GM23248 (cell line): ENCODE results near the gene GFAP. TPM values are rescaled to one million over a fixed set of nuclear protein-coding genes. Genes with fewer than 3 reads are reported as not detected.

Experiments used
- DNase-seq: peaks from one replicate; pipeline ENCODE4 v3.0.0-alpha.2; 2015
- H2AFZ ChIP-seq: fragments of 200-600 bp; sonication (generic); 2 replicates; pipeline ENCODE4 v1.6.1; 2016; ENCODE audit warnings: antibody characterized with exemption
- H3F3A ChIP-seq: fragments of 200-600 bp; sonication (generic); 2 replicates; pipeline ENCODE4 v1.6.1; 2016; ENCODE audit warnings: mild to moderate bottlenecking, antibody characterized with exemption, mixed run types; ENCODE audit not compliant: insufficient read depth
- H3K27ac ChIP-seq: fragments of 200-600 bp; sonication (generic); 2 replicates; pipeline ENCODE4 v1.5.1; 2016; ENCODE audit warnings: mild to moderate bottlenecking
- H3K27me3 ChIP-seq: fragments of 200-600 bp; sonication (generic); replicated peaks from 2 replicates; pipeline ENCODE4 v1.6.1; 2016; ENCODE audit warnings: mild to moderate bottlenecking; ENCODE audit not compliant: insufficient read depth
- H3K36me3 ChIP-seq: fragments of 200-600 bp; sonication (generic); 2 replicates; pipeline ENCODE4 v1.6.1; 2016; ENCODE audit warnings: low read depth, mild to moderate bottlenecking
- H3K4me1 ChIP-seq: fragments of 200-600 bp; sonication (generic); 2 replicates; pipeline ENCODE4 v1.6.1; 2016; ENCODE audit warnings: mild to moderate bottlenecking; ENCODE audit not compliant: insufficient read depth
- H3K4me2 ChIP-seq: fragments of 200-600 bp; sonication (generic); one replicate; pipeline ENCODE4 v1.6.1; 2016; ENCODE audit warnings: mild to moderate bottlenecking; ENCODE audit not compliant: unreplicated experiment
- H3K4me3 ChIP-seq: fragments of 200-600 bp; sonication (generic); 2 replicates; pipeline ENCODE4 v1.5.1; 2016; ENCODE audit warnings: mild to moderate bottlenecking
- H3K79me2 ChIP-seq: fragments of 200-600 bp; sonication (generic); 2 replicates; pipeline ENCODE4 v1.6.1; 2016; ENCODE audit warnings: mild to moderate bottlenecking; ENCODE audit not compliant: insufficient read depth
- H3K9ac ChIP-seq: fragments of 200-600 bp; sonication (generic); 2 replicates; pipeline ENCODE4 v1.6.1; 2016; ENCODE audit warnings: mild to moderate bottlenecking
- H3K9me2 ChIP-seq: fragments of 200-600 bp; sonication (generic); 2 replicates; pipeline ENCODE4 v1.6.1; 2016; ENCODE audit warnings: mixed run types, mild to moderate bottlenecking, moderate library complexity; ENCODE audit not compliant: insufficient read depth
- H3K9me3 ChIP-seq: fragments of 200-600 bp; sonication (generic); one replicate; pipeline ENCODE4 v1.6.1; 2017; ENCODE audit warnings: low read depth
- H4K20me1 ChIP-seq: fragments of 200-600 bp; sonication (generic); 2 replicates; pipeline ENCODE4 v1.6.0; 2016; ENCODE audit not compliant: insufficient read depth
- EZH2 ChIP-seq: fragments of 200-600 bp; sonication (generic); IDR thresholded peaks from 2 replicates; pipeline ENCODE4 v1.6.1; 2018; ENCODE audit warnings: antibody characterized with exemption, mild to moderate bottlenecking; ENCODE audit not compliant: insufficient read depth, poor library complexity, severe bottlenecking
- EZH2phosphoT487 ChIP-seq: fragments of 200-600 bp; sonication (generic); IDR thresholded peaks from 2 replicates; pipeline ENCODE4 v1.6.1; 2018; ENCODE audit warnings: antibody characterized with exemption, moderate library complexity, mild to moderate bottlenecking, low read depth; ENCODE audit not compliant: insufficient read depth
- WGBS, 2 experiments: methylation state at CpG; one replicate each; pipeline ENCODE4 v1.1.6; 2015 to 2017; ENCODE audit warnings: low lambda C conversion rate in 2 of 2, low coverage in 1 of 2; ENCODE audit errors: missing lambda C conversion rate in 2 of 2; 5-methylcytosine and 5-hydroxymethylcytosine counted together
- in situ Hi-C: fragments of 300-500 bp; cut with MboI; formaldehyde crosslinking; loops from 2 replicates; pipeline ENCODE4 v1.15.0; 2020
- polyA plus RNA-seq: library from polyadenylated mRNA; unstranded; fragments of >200 nt; fragmentation: Nextera tagmentation; extraction: Ambion mirVana; gene quantifications from 2 replicates; pipeline ENCODE4 v1.2.1, GENCODE V29; 2016
- total RNA-seq: library from RNA; depleted of rRNA; stranded (reverse); fragments of >200 nt; shearing (Covaris generic); gene quantifications from 2 replicates; pipeline ENCODE4 v1.2.3, GENCODE V29; 2014

GFAP gene
- total and polyA plus RNA-seq, 2 experiments from 2014 or later = 0.49 TPM; not detected in 1

GRCh38 chr17:44915862-44916780 lies 821 bp upstream of the GFAP start:
- no peaks in the 10 kb centered on the region for H3K9me2 ChIP-seq
- no peaks in the 10 kb centered on the region for H3K9me3 ChIP-seq
- no peak overlapping the region for H3K27ac ChIP-seq
- no peak overlapping the region for H3K4me2 ChIP-seq
- peaks cover 13% of the 10 kb centered on the region for H3K4me1 ChIP-seq
- no peaks in the 10 kb centered on the region for H3K79me2 ChIP-seq
- in situ Hi-C loops = no loop called here
- H3K4me3 ChIP-seq = no peak overlapping the region
- TF ChIP-seq EZH2 (no peak), EZH2phosphoT487 (no peak)
- H2AFZ ChIP-seq = no peak overlapping the region
- H3F3A ChIP-seq = no peaks in the 10 kb centered on the region
- DNase-seq = no peak
- no peaks in the 10 kb centered on the region for H3K27me3 ChIP-seq
- H4K20me1 ChIP-seq = no peaks in the 10 kb centered on the region
- H3K36me3 ChIP-seq = no peaks in the 10 kb centered on the region
- 69 to 73% methylated on average over 11 of the region's 11 CpGs for WGBS, 2 experiments
- H3K9ac ChIP-seq = no peak overlapping the region

DNA sequence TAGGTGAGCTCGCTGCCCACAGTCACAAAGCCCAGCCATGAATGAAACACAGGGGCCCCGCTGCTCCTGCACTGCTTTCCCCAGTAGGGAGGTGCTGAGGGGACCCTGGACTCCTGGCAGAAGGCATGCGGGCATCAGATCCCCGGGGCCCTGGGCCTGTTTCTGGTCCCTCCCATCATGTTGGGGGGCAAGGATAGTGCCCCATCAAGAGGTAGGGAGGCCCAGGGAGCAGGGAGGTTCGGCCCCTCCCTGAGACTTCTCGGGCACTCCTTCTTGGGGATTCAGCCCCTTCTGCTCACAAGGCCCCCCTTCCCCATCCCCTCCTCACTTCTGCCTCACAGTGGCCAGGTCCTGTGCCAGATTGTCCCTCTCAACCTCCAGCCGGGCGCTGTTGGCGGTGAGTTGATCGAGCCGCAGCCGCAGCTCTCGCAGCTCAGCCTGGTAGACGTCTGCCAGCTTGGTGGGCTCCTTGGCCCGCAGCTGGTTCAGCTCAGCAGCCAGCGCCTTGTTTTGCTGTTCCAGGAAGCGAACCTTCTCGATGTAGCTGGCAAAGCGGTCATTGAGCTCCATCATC lies 515 bp downstream of the GFAP start:
- no peaks in the 10 kb centered on the region for H3K36me3 ChIP-seq
- no peaks in the 10 kb centered on the region for H3K27me3 ChIP-seq
- no peak overlapping the region for H2AFZ ChIP-seq
- DNase-seq = no peak
- H3F3A ChIP-seq = no peaks in the 10 kb centered on the region
- H3K9ac ChIP-seq = no peak overlapping the region
- no peaks in the 10 kb centered on the region for H3K79me2 ChIP-seq
- TF ChIP-seq EZH2phosphoT487 = no peak
- TF ChIP-seq EZH2 = no peak
- H3K9me2 ChIP-seq = no peaks in the 10 kb centered on the region
- no peak overlapping the region for H3K27ac ChIP-seq
- in situ Hi-C loops = no loop called here
- H3K9me3 ChIP-seq = no peaks in the 10 kb centered on the region
- H3K4me1 ChIP-seq = peaks cover 16% of the 10 kb centered on the region
- no peak overlapping the region for H3K4me3 ChIP-seq
- 79 to 81% methylated on average over 19 of the region's 19 CpGs for WGBS, 2 experiments
- H4K20me1 ChIP-seq = no peaks in the 10 kb centered on the region
- no peak overlapping the region for H3K4me2 ChIP-seq

- H3F3A ChIP-seq = no peaks in the 10 kb centered on the region
- H2AFZ ChIP-seq = no peak overlapping the region
- in situ Hi-C loops = no loop called here
- H3K36me3 ChIP-seq = no peaks in the 10 kb centered on the region
- no peaks in the 10 kb centered on the region for H3K27me3 ChIP-seq
- H3K27ac ChIP-seq = no peak overlapping the region
- no peak for TF ChIP-seq EZH2
- TF ChIP-seq EZH2phosphoT487 = no peak
- no peak overlapping the region for H3K9ac ChIP-seq
- H3K9me2 ChIP-seq = no peaks in the 10 kb centered on the region
- no peaks in the 10 kb centered on the region for H3K79me2 ChIP-seq
- H3K4me3 ChIP-seq = no peak overlapping the region
- peaks cover 21% of the 10 kb centered on the region for H3K4me1 ChIP-seq
- H3K9me3 ChIP-seq = no peaks in the 10 kb centered on the region
- DNase-seq = no peak
- no peaks in the 10 kb centered on the region for H4K20me1 ChIP-seq
- no peak overlapping the region for H3K4me2 ChIP-seq
- 92 to 93% methylated on average over 4 of the region's 4 CpGs for WGBS, 2 experiments
Observed at GRCh38 chr17:44914148-44914547, 1.2 kb downstream of the GFAP start.

GRCh38 chr17:44913676-44914075 lies 1.6 kb downstream of the GFAP start:
- in situ Hi-C loops = no loop called here
- H2AFZ ChIP-seq = no peak overlapping the region
- WGBS, 2 experiments = 66 to 74% methylated on average over 6 of the region's 6 CpGs
- peaks cover 24% of the 10 kb centered on the region for H3K4me1 ChIP-seq
- no peaks in the 10 kb centered on the region for H3K27me3 ChIP-seq
- no peak overlapping the region for H3K9ac ChIP-seq
- H3K9me2 ChIP-seq = no peaks in the 10 kb centered on the region
- no peaks in the 10 kb centered on the region for H3K9me3 ChIP-seq
- H3K4me2 ChIP-seq = no peak overlapping the region
- H4K20me1 ChIP-seq = no peaks in the 10 kb centered on the region
- TF ChIP-seq EZH2phosphoT487 = no peak
- TF ChIP-seq EZH2 = no peak
- no peak for DNase-seq
- no peaks in the 10 kb centered on the region for H3K36me3 ChIP-seq
- no peak overlapping the region for H3K27ac ChIP-seq
- H3K79me2 ChIP-seq = no peaks in the 10 kb centered on the region
- H3K4me3 ChIP-seq = no peak overlapping the region
- H3F3A ChIP-seq = peaks cover 4% of the 10 kb centered on the region; the same call in 1 of the 2 replicates
